HepG2 (cell line): ENCODE data around the gene CEP44. TPM values are rescaled to one million over a fixed set of nuclear protein-coding genes. Genes with fewer than 3 reads are reported as not detected.

Source experiments
- ATAC-seq: fragments of 200-7000 bp; cut with Tn5 transposase; 3 replicates; pipeline ENCODE4 v1.9.1; 2020; ENCODE audit warnings: mild to moderate bottlenecking, moderate library complexity
- BruUV-seq: library from RNA; stranded (reverse); fragments of 400-500 nt; replicated peaks from 2 replicates; lab custom pipeline; 2021; lab: Mats Ljungman, UMichigan
- CTCF ChIA-PET: fragments of 300-600 bp; formaldehyde crosslinking; extraction: SDS; loops from one replicate; lab custom pipeline; 2021; ENCODE audit warnings: low total read pairs, inconsistent platforms, low intra/inter-chr PET ratio; lab: Yijun Ruan, JAX
- POLR2A ChIA-PET: fragments of 350-600 bp; sonication (Branson Sonifier 250); formaldehyde crosslinking; loops from one replicate; lab custom pipeline; 2020; ENCODE audit warnings: antibody characterized with exemption, inconsistent platforms; lab: Yijun Ruan, JAX
- DNase-seq: peaks from one replicate; pipeline ENCODE4 v3.0.0-alpha.2; 2015; ENCODE audit warnings: low spot score
- FAIRE-seq: peaks from 3 replicates; lab custom pipeline; 2011; peaks lifted over from hg19 to GRCh38; lab: Jason Lieb, UNC
- H2AFZ ChIP-seq: one replicate; pipeline ENCODE4 v1.6.1; 2011; ENCODE audit warnings: low read length, inconsistent platforms
- H3K27ac ChIP-seq: fragments of 300-600 bp; 3 replicates; pipeline ENCODE4 v1.8.0; 2011; ENCODE audit warnings: mixed run types, mild to moderate bottlenecking, mixed read lengths, low read length, inconsistent platforms; ENCODE audit not compliant: insufficient read depth; ENCODE audit errors: extremely low read length
- H3K27me3 ChIP-seq, 2 experiments: fragments of 200-600 bp in 1 of 2; 2 replicates in 1 of 2; 3 replicates in 1 of 2; pipeline versions ENCODE4 v1.6.0 to v1.8.0; 2011; ENCODE audit warnings: low read length in 2 of 2, mild to moderate bottlenecking in 2 of 2, moderate library complexity in 2 of 2, inconsistent platforms in 1 of 2; ENCODE audit not compliant: insufficient read depth in 2 of 2, control insufficient read depth in 1 of 2
- H3K36me3 ChIP-seq, 2 experiments: fragments of 200-600 bp in 1 of 2; replicated peaks in 1 of 2; 2 replicates in 1 of 2; 3 replicates in 1 of 2; pipeline versions ENCODE4 v1.5.1 to v1.8.0; 2011; ENCODE audit warnings: low read length in 2 of 2, inconsistent platforms in 1 of 2; ENCODE audit not compliant: insufficient read depth in 2 of 2, control insufficient read depth in 1 of 2
- H3K4me1 ChIP-seq: 2 replicates; pipeline ENCODE4 v1.5.1; 2012; ENCODE audit warnings: low read length, inconsistent platforms; ENCODE audit not compliant: insufficient read depth
- H3K4me2 ChIP-seq: 2 replicates; pipeline ENCODE4 v1.6.0; 2011; ENCODE audit warnings: low read depth, low read length, inconsistent platforms
- H3K4me3 ChIP-seq, 3 experiments: fragments of 200-600 bp in 1 of 3; sonication (generic), shearing (Covaris generic) in 1 of 3; replicated peaks in 1 of 3; 2 replicates each; pipeline ENCODE4 v1.5.1; 2011 to 2016; ENCODE audit warnings: low read length in 3 of 3, inconsistent platforms in 2 of 3, low read depth in 2 of 3, mild to moderate bottlenecking in 2 of 3, control low read depth in 1 of 3, mixed read lengths in 1 of 3; ENCODE audit not compliant: insufficient read depth in 1 of 3
- H3K79me2 ChIP-seq: one replicate; pipeline ENCODE4 v1.6.1; 2011; ENCODE audit warnings: low read length, inconsistent platforms; ENCODE audit not compliant: insufficient read depth
- H3K9ac ChIP-seq: 2 replicates; pipeline ENCODE4 v1.6.0; 2011; ENCODE audit warnings: mild to moderate bottlenecking, low read depth, low read length, inconsistent platforms; ENCODE audit not compliant: insufficient read depth
- H3K9me3 ChIP-seq: 2 replicates; pipeline ENCODE4 v1.5.1; 2012; ENCODE audit warnings: mild to moderate bottlenecking, low read length
- H4K20me1 ChIP-seq: 2 replicates; pipeline ENCODE4 v1.6.0; 2011; ENCODE audit warnings: inconsistent platforms, mild to moderate bottlenecking, low read length, moderate library complexity; ENCODE audit not compliant: insufficient read depth
- AHR ChIP-seq: IDR thresholded peaks from 2 replicates; pipeline ENCODE4 v1.6.1; 2018; ENCODE audit warnings: missing genetic modification reagents, missing compliant biosample characterization
- ATM ChIP-seq: fragments of 450-650 bp; IDR thresholded peaks from 2 replicates; pipeline ENCODE4 v1.7.1; 2017; ENCODE audit warnings: mild to moderate bottlenecking, borderline replicate concordance
- CBFB ChIP-seq: sonication (generic); formaldehyde crosslinking; IDR thresholded peaks from 2 replicates; pipeline ENCODE4 v1.4.0; 2020; ENCODE audit warnings: missing genetic modification reagents
- CEBPB ChIP-seq: IDR thresholded peaks from 2 replicates; pipeline ENCODE4 v1.6.1; 2011; ENCODE audit warnings: low read depth, low read length, improper control_type of control experiment, borderline replicate concordance
- EP300 ChIP-seq, 3 experiments: sonication (generic) in 1 of 3; formaldehyde crosslinking in 1 of 3; IDR thresholded peaks; 2 replicates each; pipeline versions ENCODE4 v1.5.1 to v1.6.1; 2011 to 2020; ENCODE audit warnings: low read depth in 2 of 3, low read length in 2 of 3, borderline replicate concordance in 1 of 3, improper control_type of control experiment in 1 of 3, mild to moderate bottlenecking in 1 of 3, missing genetic modification reagents in 1 of 3, moderate library complexity in 1 of 3
- FOSL2 ChIP-seq: sonication (generic); formaldehyde crosslinking; IDR thresholded peaks from 2 replicates; pipeline ENCODE4 v1.4.0; 2020; ENCODE audit warnings: missing genetic modification reagents
- HNRNPH1 ChIP-seq: fragments of 200-400 bp; formaldehyde crosslinking; optimal IDR thresholded peaks from 2 replicates; pipeline ENCODE3; 2017; ENCODE audit warnings: mild to moderate bottlenecking, low read depth, low read length
- JUN ChIP-seq: sonication (generic); formaldehyde crosslinking; IDR thresholded peaks from 2 replicates; pipeline ENCODE4 v1.4.0; 2020; ENCODE audit warnings: mild to moderate bottlenecking, missing genetic modification reagents
- MAFK ChIP-seq, 2 experiments: IDR thresholded peaks in 1 of 2; conservative IDR thresholded peaks in 1 of 2; 2 replicates each; pipeline ENCODE4 v1.6.1; 2011; ENCODE audit warnings: improper control_type of control experiment in 2 of 2, low read length in 2 of 2
- NCOA5 ChIP-seq: sonication (generic); formaldehyde crosslinking; IDR thresholded peaks from 2 replicates; pipeline ENCODE4 v1.4.0; 2020; ENCODE audit warnings: missing genetic modification reagents
- ZNF3 ChIP-seq: IDR thresholded peaks from 2 replicates; pipeline ENCODE4 v1.7.0; 2017; ENCODE audit warnings: inconsistent platforms
- ZNF556 ChIP-seq: sonication (generic); formaldehyde crosslinking; IDR thresholded peaks from 2 replicates; pipeline ENCODE4 v1.4.0; 2020; ENCODE audit warnings: mild to moderate bottlenecking, missing genetic modification reagents, borderline replicate concordance
- ZNF788 ChIP-seq: sonication (generic); formaldehyde crosslinking; IDR thresholded peaks from 2 replicates; pipeline ENCODE4 v1.5.0; 2020; ENCODE audit warnings: mild to moderate bottlenecking, missing genetic modification reagents, borderline replicate concordance
- WGBS: methylation state at CpG from one replicate; pipeline ENCODE4 v1.1.6; 2017; ENCODE audit warnings: low lambda C conversion rate; 5-methylcytosine and 5-hydroxymethylcytosine counted together
- in situ Hi-C: cut with HindIII; loops from 2 replicates; pipeline ENCODE4 v1.10.0; 2017; ENCODE audit warnings: low pct_unique_long_range_greater_than_20kb; ENCODE audit not compliant: extremely low pct_ligation_motif_present
- intact Hi-C: fragments of 100-400 bp; cut with micrococcal nuclease; formaldehyde crosslinking; loops from one replicate; pipeline ENCODE4 v1.10.0; 2022; ENCODE audit not compliant: unreplicated experiment
- polyA plus RNA-seq, 8 experiments: library from polyadenylated mRNA; depleted of rRNA in 3 of 8; stranded (reverse) in 7 of 8; unstranded in 1 of 8; fragments of >200 nt; fragmentation: Illumina TruSeq in 4 of 8; extraction: Trizol in 4 of 8; gene quantifications; 2 replicates each; pipeline versions ENCODE4 v1.2.1 to v1.2.3, GENCODE V29; 2011 to 2016; ENCODE audit warnings: low read depth in 4 of 8, missing spikeins in 1 of 8, mixed read lengths in 1 of 8; ENCODE audit not compliant: insufficient read depth in 1 of 8
- total RNA-seq, 5 experiments: library from RNA; depleted of rRNA; stranded (reverse); fragments of >200 nt; fragmentation: Illumina TruSeq; extraction: Trizol; gene quantifications; 2 replicates each; pipeline ENCODE4 v1.2.3, GENCODE V29; 2016; ENCODE audit warnings: low read depth in 1 of 5
- TF ChIP-seq, protein P1 (sequence below): sonication (generic); formaldehyde crosslinking; IDR thresholded peaks from 2 replicates; pipeline ENCODE4 v1.5.0; 2020; ENCODE audit warnings: mild to moderate bottlenecking, missing genetic modification reagents

Gene CEP44
- total and polyA plus RNA-seq, 2 of the 13 experiments (the other 11 are each of a cell fraction or from before 2014, with no cell fraction given) = 5.5 to 11.9 TPM

DNA sequence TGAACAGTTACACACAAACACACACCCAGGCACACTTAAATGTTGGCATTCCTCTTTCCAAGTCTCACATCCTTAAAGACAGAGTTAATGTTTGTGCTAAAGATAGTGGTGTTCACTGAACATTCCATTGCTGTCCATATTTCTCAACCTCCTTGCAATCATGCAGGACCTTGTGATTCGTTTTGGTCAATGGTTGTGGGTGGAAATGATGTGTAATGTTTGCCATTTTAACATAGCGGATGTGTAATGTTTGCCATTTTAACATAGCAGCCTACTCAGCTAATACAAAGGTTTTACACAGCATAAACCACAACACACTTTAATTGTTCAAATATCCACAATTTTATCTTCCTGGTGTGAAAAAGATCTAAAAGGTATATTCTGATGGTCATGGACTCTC lies 93.9 kb downstream of the CEP44 start:
- Histone ChIP-seq H4K20me1 (no peaks in the 10 kb centered on the region), H3K4me2 (no peak overlapping the region), H3K36me3 (no peaks in the 10 kb centered on the region), H3K9ac (no peak overlapping the region), H2AFZ (no peak overlapping the region), H3K9me3 (no peaks in the 10 kb centered on the region)
- in situ Hi-C loops = no loop called here
- WGBS = 0% methylated on average over 2 of the region's 2 CpGs
- TF ChIP-seq FOSL2 (CRISPR knock-in tag) = peak; percentile 39
- peak in 1 of 2 experiments; percentile 8; a peak in 1 of 4 replicates for TF ChIP-seq EP300 (IDR thresholded peaks at IDR 0.05; ENCODE audit: low read depth in 2 of 2, low read length in 2 of 2)
- TF ChIP-seq EP300 (CRISPR knock-in tag; IDR thresholded peaks at IDR 0.05; ENCODE audit: borderline replicate concordance) = no peak
- TF ChIP-seq MAFK (conservative IDR thresholded peaks at IDR 0.05 in 1 of 2, IDR thresholded peaks at IDR 0.05 in 1 of 2; ENCODE audit: low read length in 2 of 2) = no peak
- peak; percentile 3; the same call in 1 of the 2 replicates for TF ChIP-seq CEBPB
- TF ChIP-seq, all 625 proteins: peak for 3
- CTCF ChIA-PET = no interaction called here
- Histone ChIP-seq H3K27me3 (no peaks in the 10 kb centered on the region), H3K4me3 (no peak overlapping the region), H3K27ac (no peak overlapping the region), H3K4me1 (no peaks in the 10 kb centered on the region; the same call in 1 of the 2 replicates), H3K79me2 (no peaks in the 10 kb centered on the region)
- peak; percentile 30 for DNase-seq
- POLR2A ChIA-PET = no interaction called here
- intact Hi-C loops = no loop called here
- no TSS peak for BruUV-seq
- no peak for ATAC-seq
- no peak for FAIRE-seq

DNA sequence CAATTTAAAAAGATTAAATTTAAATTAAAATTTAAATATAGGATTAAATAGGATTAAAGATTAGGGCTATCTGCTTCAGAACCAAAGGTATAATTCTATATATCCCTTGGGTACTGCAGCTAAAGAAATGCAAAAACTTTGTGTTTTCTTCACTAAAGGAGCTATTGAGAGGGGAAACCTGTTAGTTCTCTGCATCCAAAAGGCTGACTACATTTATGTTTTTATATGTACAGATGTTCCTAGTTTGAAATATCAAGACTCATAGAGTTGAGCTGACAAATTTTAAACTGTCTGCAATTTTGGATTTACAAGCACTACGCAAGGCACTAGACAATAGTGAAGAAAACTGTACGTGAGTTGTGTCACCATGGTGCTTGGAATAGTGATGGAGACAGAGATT lies 95.2 kb downstream of the CEP44 start:
- Histone ChIP-seq H3K79me2 (no peaks in the 10 kb centered on the region), H2AFZ (no peak overlapping the region), H3K4me3 (no peak overlapping the region), H3K4me1 (no peaks in the 10 kb centered on the region; the same call in 1 of the 2 replicates), H3K4me2 (no peak overlapping the region), H4K20me1 (no peaks in the 10 kb centered on the region), H3K27ac (no peak overlapping the region), H3K27me3 (no peaks in the 10 kb centered on the region), H3K36me3 (no peaks in the 10 kb centered on the region), H3K9ac (no peak overlapping the region), H3K9me3 (no peaks in the 10 kb centered on the region)
- POLR2A ChIA-PET = no interaction called here
- no peak for FAIRE-seq
- WGBS = 10% methylated on average over 2 of the region's 2 CpGs
- in situ Hi-C loops = no loop called here
- no TSS peak for BruUV-seq
- intact Hi-C loops = no loop called here
- TF ChIP-seq ATM (no peak), CBFB (CRISPR knock-in tag) (no peak), ZNF3 (CRISPR knock-in tag) (no peak), ZNF788 (CRISPR knock-in tag) (no peak), HNRNPH1 (no peak), ZNF556 (CRISPR knock-in tag) (no peak), AHR (CRISPR knock-in tag) (no peak), JUN (CRISPR knock-in tag) (no peak), NCOA5 (CRISPR knock-in tag) (no peak)
- TF ChIP-seq, protein P1, sequence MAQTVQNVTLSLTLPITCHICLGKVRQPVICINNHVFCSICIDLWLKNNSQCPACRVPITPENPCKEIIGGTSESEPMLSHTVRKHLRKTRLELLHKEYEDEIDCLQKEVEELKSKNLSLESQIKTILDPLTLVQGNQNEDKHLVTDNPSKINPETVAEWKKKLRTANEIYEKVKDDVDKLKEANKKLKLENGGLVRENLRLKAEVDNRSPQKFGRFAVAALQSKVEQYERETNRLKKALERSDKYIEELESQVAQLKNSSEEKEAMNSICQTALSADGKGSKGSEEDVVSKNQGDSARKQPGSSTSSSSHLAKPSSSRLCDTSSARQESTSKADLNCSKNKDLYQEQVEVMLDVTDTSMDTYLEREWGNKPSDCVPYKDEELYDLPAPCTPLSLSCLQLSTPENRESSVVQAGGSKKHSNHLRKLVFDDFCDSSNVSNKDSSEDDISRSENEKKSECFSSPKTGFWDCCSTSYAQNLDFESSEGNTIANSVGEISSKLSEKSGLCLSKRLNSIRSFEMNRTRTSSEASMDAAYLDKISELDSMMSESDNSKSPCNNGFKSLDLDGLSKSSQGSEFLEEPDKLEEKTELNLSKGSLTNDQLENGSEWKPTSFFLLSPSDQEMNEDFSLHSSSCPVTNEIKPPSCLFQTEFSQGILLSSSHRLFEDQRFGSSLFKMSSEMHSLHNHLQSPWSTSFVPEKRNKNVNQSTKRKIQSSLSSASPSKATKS (CRISPR knock-in tag) = no peak
- no peak for ATAC-seq
- CTCF ChIA-PET = no interaction called here
- no peak for DNase-seq
